Breast epithelium (tissue), 4 donors: ENCODE results near the gene UBE2M. TPM values are rescaled to one million over a fixed set of nuclear protein-coding genes. Genes with fewer than 3 reads are reported as not detected.
"Not testable (repeated sequence)": the region's sequence is repeated elsewhere in the genome, so short reads cannot be mapped to it uniquely, and the experiment has no call there.

ENCODE experiments used
- DNase-seq, 2 donors: peaks; one replicate each; pipeline ENCODE4 v3.0.0-alpha.2; 2019; ENCODE audit warnings: low spot score in 2 of 2
- H3K27ac ChIP-seq, 2 donors: fragments of 200-600 bp; sonication (generic) in 1 of 2; one replicate each; pipeline ENCODE4 v1.5.1; 2016 to 2019; ENCODE audit warnings: mild to moderate bottlenecking in 1 of 2
- H3K27me3 ChIP-seq, 2 donors: fragments of 200-600 bp; sonication (generic) in 1 of 2; one replicate each; pipeline versions ENCODE4 v1.5.1 to v1.6.0; 2017 to 2019; ENCODE audit warnings: control low read depth in 1 of 2, mild to moderate bottlenecking in 1 of 2
- H3K36me3 ChIP-seq: fragments of 200-600 bp; one replicate; pipeline ENCODE4 v1.5.1; 2019
- H3K4me1 ChIP-seq, 2 donors: fragments of 200-600 bp; sonication (generic); one replicate each; pipeline ENCODE4 v1.5.1; 2016 to 2019; ENCODE audit warnings: control low read depth in 1 of 2
- H3K4me3 ChIP-seq, 3 donors: fragments of 200-600 bp; sonication (generic); 1 replicate in 2 of 3; 2 replicates in 1 of 3; pipeline ENCODE4 v1.5.1; 2016 to 2019; ENCODE audit warnings: mild to moderate bottlenecking in 3 of 3, moderate library complexity in 2 of 3
- H3K9me3 ChIP-seq, 2 donors: fragments of 200-600 bp; sonication (generic) in 1 of 2; one replicate each; pipeline ENCODE4 v1.5.1; 2016 to 2019; ENCODE audit warnings: control low read depth in 1 of 2
- CTCF ChIP-seq, 3 donors: fragments of 450-650 bp; IDR thresholded peaks; one replicate each; pipeline ENCODE4 v1.5.1; 2016 to 2017; ENCODE audit warnings: antibody characterized with exemption in 3 of 3, mild to moderate bottlenecking in 3 of 3, moderate library complexity in 3 of 3
- POLR2A ChIP-seq: fragments of 450-650 bp; IDR thresholded peaks from one replicate; pipeline ENCODE4 v1.6.1; 2016; ENCODE audit warnings: antibody characterized with exemption, mild to moderate bottlenecking, moderate library complexity
- POLR2AphosphoS5 ChIP-seq, 3 donors: sonication (generic); formaldehyde crosslinking; IDR thresholded peaks; one replicate each; pipeline ENCODE4 v1.6.1; 2017; ENCODE audit warnings: antibody characterized with exemption in 3 of 3
- intact Hi-C: fragments of 100-400 bp; cut with DNase I; formaldehyde crosslinking; loops from one replicate; pipeline ENCODE4 v1.15.1; 2023; ENCODE audit warnings: low total_unique reads
- total RNA-seq, 3 donors: library from RNA; depleted of rRNA; stranded (reverse); fragments of >200 nt; gene quantifications; one replicate each; pipeline ENCODE4 v1.1.0, GENCODE V29; 2016

The UBE2M gene
- total RNA-seq = 10 to 100 TPM; 19.0 to 21.3 (median 19.3) TPM

GRCh38 chr19:58558066-58558622 lies at the start of gene UBE2M:
UBE2M (minus strand) TSS chr19:58558611; CDS start chr19:58558381, 230 bp downstream.
- H3K4me1 ChIP-seq = peaks cover 22 to 32% of the 10 kb centered on the region in 2 donors
- peak within 1 kb of the TSS; percentile 83 to 90 (median 88) for H3K4me3 ChIP-seq
- no peaks in the 10 kb centered on the region for H3K36me3 ChIP-seq
- intact Hi-C loops = no loop called here
- peak within 1 kb of the TSS; percentile 99 to 100 for H3K27ac ChIP-seq
- no peaks in the 10 kb centered on the region for H3K27me3 ChIP-seq
- no peak for TF ChIP-seq POLR2AphosphoS5 (IDR thresholded peaks at IDR 0.05)
- peak in 1 of 3 donors; percentile 10 for TF ChIP-seq CTCF (IDR thresholded peaks at IDR 0.05)
- no peaks in the 10 kb centered on the region for H3K9me3 ChIP-seq
- no peak for DNase-seq

GRCh38 chr19:58607213-58607612 lies 48.8 kb upstream of the UBE2M start:
- intact Hi-C loops = not testable (repeated sequence)
- peak in 1 of 2 donors; percentile 45 for DNase-seq

GRCh38 chr19:58606251-58606896 lies 48.0 kb upstream of the UBE2M start:
- intact Hi-C loops, H3K36me3 ChIP-seq, H3K4me3 ChIP-seq, H3K4me1 ChIP-seq, H3K27ac ChIP-seq, H3K27me3 ChIP-seq, H3K9me3 ChIP-seq: not testable (repeated sequence)
- DNase-seq = peak in 1 of 2 donors; percentile 45
- TF ChIP-seq CTCF (IDR thresholded peaks at IDR 0.05) = peak in 2 of 3 donors; percentile 12 to 16

More at GRCh38 chr19:58607213-58607612, 48.8 kb upstream of the UBE2M start:
- H3K4me1 ChIP-seq, H3K27ac ChIP-seq, H3K36me3 ChIP-seq, H3K4me3 ChIP-seq, H3K9me3 ChIP-seq, H3K27me3 ChIP-seq: not testable (repeated sequence)

GRCh38 chr19:58586133-58586765 lies 27.8 kb upstream of the UBE2M start:
- Histone ChIP-seq H3K27ac (no peak overlapping the region), H3K4me3 (no peak overlapping the region), H3K36me3 (no peaks in the 10 kb centered on the region), H3K27me3 (no peaks in the 10 kb centered on the region), H3K9me3 (no peaks in the 10 kb centered on the region), H3K4me1 (no peaks in the 10 kb centered on the region)
- TF ChIP-seq CTCF (IDR thresholded peaks at IDR 0.05) = no peak
- TF ChIP-seq POLR2AphosphoS5 (IDR thresholded peaks at IDR 0.05) = no peak
- TF ChIP-seq POLR2A = no peak
- intact Hi-C loops = no loop called here
- DNase-seq = peak in 1 of 2 donors; percentile 41

GRCh38 chr19:58585442-58586132 lies 27.2 kb upstream of the UBE2M start:
- TF ChIP-seq POLR2A (no peak), POLR2AphosphoS5 (IDR thresholded peaks at IDR 0.05) (no peak), CTCF (IDR thresholded peaks at IDR 0.05) (no peak)
- no peak for DNase-seq
- no peak overlapping the region for H3K4me3 ChIP-seq
- no peaks in the 10 kb centered on the region for H3K4me1 ChIP-seq
- intact Hi-C loops = no loop called here
- H3K27ac ChIP-seq = no peak overlapping the region
- no peaks in the 10 kb centered on the region for H3K36me3 ChIP-seq
- H3K9me3 ChIP-seq = no peaks in the 10 kb centered on the region
- H3K27me3 ChIP-seq = no peaks in the 10 kb centered on the region
